Measurements from ENCODE around the gene FBXW5.

Gene FBXW5

GRCh38 chr9:136960212-136960937, 15.8 kb upstream of the FBXW5 start:
- no peak for DNase-seq

GRCh38 chr9:136958898-136959850, 14.6 kb upstream of the FBXW5 start:
- DNase-seq: no peak

DNA sequence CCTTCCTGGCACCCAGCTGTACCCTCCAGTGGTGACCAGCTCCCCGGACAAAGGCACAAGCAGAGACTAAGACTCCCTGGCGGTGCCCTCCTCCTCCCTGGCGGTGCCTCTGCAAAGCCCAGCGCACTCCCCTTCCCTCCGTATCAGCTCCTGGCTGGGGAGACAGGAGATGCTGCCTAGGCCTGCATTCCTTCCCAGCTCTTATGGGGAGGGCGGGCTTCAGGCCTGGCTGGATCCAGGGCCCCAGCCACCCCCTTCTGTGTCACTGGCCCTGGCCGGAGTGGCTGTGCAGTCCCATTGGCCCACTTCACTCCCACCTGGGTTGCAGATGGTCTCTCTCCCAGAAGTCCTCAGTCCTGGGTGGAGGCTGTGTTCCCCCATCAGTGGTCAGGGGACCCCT, 13.9 kb upstream of the FBXW5 start:
- DNase-seq: no peak

DNA sequence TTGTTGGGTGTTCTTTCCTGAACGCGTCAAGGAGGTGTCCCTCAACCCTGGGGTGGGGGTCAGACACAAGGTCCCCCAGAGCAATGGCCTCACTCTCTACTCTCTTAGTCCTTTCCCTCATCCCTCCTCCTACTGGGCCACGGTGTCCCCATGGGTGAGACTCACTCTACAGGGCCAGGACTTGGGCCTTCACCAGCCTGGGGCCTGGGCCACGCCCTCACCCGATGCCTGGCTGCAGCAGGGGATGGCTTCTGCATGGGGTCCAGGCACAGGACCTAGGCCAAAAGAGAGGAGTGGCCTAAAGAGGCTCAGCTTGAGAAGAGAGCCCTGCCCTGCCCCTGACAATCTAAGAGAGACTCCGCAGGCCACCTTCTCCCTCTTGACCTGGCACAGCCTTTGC, 13.4 kb upstream of the FBXW5 start:
- DNase-seq: no peak

DNA sequence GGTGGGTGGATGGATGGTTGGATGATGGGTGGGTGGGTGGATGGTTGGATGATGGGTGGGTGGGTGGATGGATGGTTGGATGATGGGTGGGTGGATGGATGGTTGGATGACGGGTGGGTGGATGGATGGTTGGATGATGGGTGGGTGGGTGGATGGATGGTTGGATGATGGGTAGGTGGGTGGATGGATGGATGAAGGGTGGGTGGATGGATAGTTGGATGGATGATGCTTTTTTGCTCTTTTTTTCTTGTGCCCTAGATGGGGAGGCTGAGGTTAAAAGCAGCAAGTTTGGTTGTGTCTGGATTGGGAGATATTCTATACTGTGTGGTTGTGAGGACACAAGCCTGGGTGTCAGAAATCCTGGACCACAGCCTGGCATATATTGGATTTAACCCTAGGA, 12.9 kb upstream of the FBXW5 start:
- DNase-seq: no peak

GRCh38 chr9:136956604-136957003, 12.1 kb upstream of the FBXW5 start:
- DNase-seq: no peak

GRCh38 chr9:136955943-136956335, 11.4 kb upstream of the FBXW5 start:
- DNase-seq: no peak

DNA sequence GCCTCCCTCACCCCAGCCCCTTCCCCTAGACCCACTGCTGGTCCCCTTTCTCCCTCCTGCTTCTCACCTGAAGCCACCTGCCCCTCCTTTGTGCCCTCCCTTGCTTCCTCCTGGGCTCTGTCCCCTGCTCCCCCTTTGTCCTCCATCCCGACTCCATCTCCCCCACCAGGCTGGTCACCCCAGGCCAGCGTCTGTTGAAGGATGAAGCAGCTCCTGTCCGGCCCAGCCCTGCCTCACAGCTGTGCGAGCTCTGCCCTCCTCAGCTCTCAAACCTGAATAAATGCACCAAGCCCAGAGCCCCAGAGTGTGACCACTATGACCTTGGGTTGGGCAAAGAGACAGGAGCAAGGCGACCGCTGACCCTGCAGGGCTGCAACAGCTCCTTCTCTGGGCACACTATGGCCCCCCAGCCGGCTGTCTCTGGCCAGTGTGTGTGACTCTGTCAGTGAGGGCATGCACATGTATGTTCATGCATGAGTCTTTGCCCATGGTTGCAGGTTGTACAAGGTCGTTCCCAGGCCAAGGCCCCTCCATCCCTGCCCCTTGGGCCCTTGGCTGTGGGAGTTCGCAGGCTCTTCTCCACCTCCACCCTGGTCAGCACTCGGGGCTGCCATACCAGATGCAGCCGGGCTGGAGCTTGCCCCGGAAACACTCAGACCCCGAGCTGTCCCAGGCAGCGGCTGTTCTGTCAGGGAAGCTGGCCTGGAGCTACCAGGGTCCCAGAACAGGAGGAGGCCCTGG, 10.8 kb upstream of the FBXW5 start:
- DNase-seq: no peak

GRCh38 chr9:136954270-136955083, 9.9 kb upstream of the FBXW5 start:
- no peak for DNase-seq

- DNase-seq: no peak
Measured at GRCh38 chr9:136953771-136954269, 9.3 kb upstream of the FBXW5 start.

GRCh38 chr9:136952876-136953770, 8.6 kb upstream of the FBXW5 start:
- DNase-seq: no peak

DNA sequence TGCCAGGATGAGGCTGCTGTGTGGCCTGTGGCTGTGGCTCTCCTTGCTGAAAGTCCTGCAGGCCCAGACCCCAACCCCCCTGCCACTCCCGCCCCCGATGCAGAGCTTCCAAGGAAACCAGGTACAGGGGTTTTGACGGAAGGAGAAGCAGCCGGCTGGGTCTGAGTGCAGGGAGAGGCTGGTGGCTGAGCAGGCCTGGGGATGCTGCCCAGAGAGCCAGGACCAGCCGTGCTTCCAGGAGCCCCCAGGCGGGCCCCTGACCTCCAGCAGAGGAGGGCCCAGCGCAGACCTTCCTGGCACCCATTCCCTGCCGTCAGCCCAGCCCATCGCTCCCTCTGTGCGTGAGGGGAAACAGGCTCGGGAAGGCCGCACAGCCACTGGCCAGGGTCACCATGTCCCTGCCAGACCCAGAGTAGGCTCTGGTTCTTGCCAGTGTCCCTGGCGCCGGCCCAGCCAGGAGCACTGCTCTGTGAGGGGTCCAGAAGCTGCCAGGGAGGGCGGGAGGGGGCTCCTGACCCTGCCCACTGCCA, 7.8 kb upstream of the FBXW5 start:
- DNase-seq: no peak

DNA sequence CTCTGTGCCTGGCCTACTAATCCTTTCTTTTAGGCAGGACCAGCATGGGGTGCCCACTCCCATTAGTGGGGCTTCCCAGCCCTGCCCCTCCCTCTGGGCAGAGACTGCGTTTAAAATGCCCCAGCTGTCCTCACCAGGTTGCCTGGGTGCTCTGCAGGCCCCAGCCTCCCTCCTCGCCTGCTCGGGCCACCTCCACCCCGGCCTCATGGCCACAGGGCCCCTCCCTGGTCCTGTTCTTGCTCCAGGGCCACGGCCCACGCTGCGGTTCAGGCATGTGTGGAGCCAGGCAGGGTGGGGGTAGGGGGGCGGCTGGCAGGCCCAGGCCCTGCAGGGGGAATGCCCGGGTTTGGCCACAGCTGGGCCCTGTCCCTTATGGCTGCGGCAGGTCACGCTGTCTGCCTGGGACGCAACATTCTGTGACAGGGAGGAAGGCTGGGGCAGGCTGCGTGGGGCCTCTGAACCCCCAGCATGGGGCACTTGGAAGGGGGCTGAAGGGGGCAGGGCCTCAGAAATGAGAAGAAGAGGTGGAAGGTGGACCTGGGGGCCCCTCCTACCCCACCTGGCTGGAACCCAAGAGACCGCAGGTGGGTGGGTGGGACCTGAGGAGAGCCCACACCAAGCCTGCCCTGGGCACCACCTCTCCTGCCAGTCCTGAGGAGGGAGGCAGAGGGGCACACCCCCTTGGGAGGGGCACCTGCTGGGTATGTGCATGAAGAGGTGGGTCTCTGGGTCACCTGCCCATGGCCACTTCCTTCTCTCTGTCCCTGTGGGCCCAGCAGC, 7.2 kb upstream of the FBXW5 start, which contains the start of gene LCN12:
Gene LCN12, plus strand, starts transcription at position 733 of the 780 bp plus-strand sequence. CDS start 55 bp downstream, outside the sequence.
- no peak for DNase-seq

GRCh38 chr9:136950656-136951276, 6.2 kb upstream of the FBXW5 start:
- DNase-seq: no peak

- peak; percentile 94 to 95 for DNase-seq
Measured at GRCh38 chr9:136949817-136950655, 5.5 kb upstream of the FBXW5 start.

DNA sequence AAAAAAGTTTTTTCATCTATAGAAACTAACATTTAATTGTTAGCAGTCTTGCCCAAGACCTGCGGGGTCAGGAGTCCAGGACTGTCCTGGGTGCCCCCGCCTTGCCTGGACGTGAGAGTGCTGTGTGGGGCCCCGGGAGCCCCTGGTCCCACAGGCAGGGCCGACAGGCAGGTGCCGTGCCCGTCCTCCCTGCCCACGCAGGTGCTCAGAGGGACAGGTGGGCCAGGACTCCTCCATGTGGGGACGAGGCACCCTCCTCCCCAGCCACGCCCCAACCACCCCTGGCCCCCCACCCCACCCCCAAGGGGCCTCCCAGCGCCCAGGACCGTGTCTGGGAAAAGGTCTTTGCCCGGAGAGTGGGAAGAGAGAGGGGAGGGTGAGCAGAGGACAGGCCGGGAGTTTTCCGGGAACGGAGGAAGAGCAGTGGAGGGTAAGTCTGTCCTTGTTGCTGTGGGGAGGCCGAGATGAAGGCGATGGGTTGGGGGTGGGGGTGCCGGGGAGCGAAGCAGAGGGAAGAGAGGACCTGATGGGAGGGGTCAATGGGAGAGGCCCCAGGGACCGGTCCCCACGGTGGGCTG, 4.8 kb upstream of the FBXW5 start:
- DNase-seq: no peak

DNA sequence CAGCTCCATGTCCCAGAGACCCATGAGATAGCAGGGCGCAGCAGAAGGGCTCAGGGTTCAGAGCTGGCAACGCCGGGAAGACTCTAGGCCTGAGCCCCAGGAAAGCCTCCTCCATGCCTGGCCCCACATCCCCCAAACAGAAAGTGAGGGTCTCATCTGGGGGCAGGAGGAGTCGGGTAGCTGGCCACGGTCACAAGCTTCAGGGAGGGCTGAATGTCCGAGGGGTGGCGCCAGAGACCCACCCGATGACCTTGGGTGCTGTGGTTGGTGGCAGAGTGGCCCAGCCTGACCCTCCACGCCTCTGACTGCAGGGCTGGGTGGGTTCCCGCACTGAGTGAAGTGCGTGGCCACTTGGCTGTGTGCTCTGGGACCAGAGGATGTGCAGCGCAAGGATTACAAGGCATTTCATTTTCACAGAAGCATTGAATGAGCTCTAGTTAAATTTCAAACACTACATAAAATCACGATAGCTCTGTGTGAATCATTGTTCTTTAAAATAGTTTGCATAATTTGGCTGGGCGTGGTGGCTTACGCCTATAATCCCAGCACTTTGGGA, 3.5 kb upstream of the FBXW5 start:
- peak in 1 of 2 experiments; percentile 55 for DNase-seq

Data from NCI-H1930 (cell line).